Stimulated activated CD4-positive, alpha-beta T cell treated with anti-CD3 and anti-CD28 coated beads, Interleukin-1b, Interleukin-23, amount 100 ng/mL, for 48 hours (primary cell): ENCODE data around the gene KIAA1191.

ENCODE experiments used
- DNase-seq: peaks from one replicate; pipeline ENCODE4 v3.0.0-alpha.2; 2020

KIAA1191 gene

GRCh38 chr5:176389135-176390123, 27.9 kb upstream of the KIAA1191 start:
- no peak for DNase-seq

- peak; percentile 99 for DNase-seq
Observed at GRCh38 chr5:176388444-176389134, 27.0 kb upstream of the KIAA1191 start, which contains the start of the genes HIGD2A and NOP16. HIGD2A (plus strand) TSS chr5:176388751; CDS start chr5:176388820, 69 bp downstream. NOP16 (minus strand) TSS chr5:176388598; CDS start chr5:176388539, 59 bp downstream.

- peak; percentile 21 for DNase-seq
Observed at GRCh38 chr5:176388003-176388443, 26.5 kb upstream of the KIAA1191 start.

- no peak for DNase-seq
Observed at GRCh38 chr5:176387384-176387925, 25.9 kb upstream of the KIAA1191 start.

DNA sequence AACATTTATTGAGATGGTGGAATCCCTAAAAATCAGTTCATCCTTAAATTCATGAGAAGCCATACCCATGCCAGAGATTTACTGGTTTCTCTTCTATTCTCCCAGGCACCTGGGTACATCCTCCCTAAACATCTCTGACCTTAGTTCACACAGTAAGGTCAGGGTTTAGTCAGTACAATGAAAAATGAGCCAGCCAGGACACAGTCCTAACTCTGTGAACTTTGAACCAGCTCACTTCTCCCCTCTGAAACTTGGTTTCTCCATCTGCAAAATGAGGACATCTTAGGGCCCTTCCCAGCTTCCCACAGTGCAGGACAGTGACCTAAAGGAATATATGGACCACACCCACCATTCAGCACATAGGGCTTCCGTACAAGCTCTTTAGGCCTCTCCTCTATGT, 24.9 kb upstream of the KIAA1191 start:
- no peak for DNase-seq

DNA sequence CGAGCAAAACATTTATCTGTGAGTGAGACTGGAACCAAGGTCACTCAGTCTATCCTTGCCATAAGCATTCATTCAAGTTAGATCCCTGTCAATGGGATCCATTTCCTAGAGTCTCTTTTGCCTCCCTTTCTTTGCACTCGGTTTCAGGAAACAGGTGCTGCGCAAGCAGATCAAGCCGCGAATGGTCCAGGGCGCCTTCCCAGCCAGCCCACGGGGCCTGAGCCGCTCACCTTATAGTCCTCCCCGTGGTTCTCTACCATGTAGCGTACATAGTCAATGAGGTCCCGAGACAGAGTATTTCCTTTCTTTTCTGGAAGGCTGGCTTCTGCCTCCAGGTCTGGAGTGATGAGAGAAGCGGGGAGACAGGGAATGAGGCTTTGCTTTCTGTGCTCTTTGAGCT, 23.4 kb upstream of the KIAA1191 start:
- no peak for DNase-seq

DNA sequence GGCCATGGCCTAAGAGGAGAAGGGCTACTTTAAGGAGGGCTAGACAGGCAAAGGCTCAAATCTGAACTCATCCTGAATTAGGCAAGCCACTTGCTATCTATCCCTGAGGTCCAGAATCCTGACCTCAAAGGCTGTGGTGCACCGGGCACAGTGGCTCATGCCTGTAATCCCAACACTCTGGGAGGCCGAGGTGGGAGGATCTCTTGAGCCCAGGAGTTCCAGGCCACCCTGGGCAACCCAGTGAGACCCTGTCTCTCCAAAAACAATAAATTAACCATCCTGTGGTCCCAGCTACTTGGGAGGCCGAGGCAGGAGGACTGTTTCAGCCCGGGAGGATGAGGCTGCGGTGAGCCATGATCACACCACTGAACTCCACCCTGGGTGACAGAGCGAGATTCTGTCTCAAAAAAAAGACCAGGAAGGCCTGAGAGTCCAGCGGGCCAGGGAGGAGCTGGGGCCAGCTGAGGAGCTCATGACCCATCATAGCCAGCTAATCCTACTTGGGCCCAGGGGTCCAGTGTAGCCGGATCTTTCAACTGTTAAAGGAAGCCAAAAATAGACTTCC, 22.9 kb upstream of the KIAA1191 start:
- no peak for DNase-seq

DNA sequence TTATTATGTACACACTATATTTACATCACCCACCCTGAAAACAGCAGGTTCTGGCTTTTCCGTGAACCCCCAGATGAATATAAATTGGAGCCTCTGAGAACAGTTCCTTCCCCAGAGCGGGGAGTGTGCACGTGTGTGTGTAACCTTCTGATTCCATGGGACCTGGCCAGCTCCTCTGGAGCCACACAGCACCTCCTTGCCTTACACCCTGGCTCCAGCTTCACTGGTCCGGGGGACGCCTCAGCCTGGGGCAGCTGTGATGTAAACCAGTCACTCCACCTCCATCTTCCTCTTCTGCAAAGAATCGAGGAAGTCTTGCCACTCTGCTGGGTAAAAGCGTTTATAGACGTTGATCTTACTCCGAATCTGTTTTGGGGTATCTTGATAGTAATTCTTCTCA, 22.4 kb upstream of the KIAA1191 start:
- DNase-seq = no peak

GRCh38 chr5:176383248-176383905, 21.8 kb upstream of the KIAA1191 start:
- DNase-seq = no peak

- no peak for DNase-seq
Observed at GRCh38 chr5:176382721-176383120, 21.2 kb upstream of the KIAA1191 start.

GRCh38 chr5:176381979-176382378, 20.4 kb upstream of the KIAA1191 start:
- no peak for DNase-seq

DNA sequence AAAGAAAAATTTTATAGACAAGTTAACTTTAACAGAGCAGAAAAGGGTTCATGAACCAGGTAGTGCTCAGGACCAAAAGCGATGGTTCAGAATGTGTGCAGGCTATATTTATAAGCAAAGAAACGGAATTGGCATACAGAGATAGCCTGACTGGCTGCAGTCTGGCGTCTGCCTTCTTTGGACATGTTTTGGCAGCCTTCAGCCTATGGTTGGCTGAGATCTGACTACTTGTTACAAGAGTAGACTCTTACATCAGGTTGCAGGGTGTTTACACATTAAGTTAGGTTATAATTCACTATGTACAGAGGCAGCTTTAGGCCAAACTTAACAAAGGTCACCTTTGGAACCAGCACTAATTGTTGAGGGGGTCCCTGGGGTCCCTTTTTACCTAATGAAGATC, 19.9 kb upstream of the KIAA1191 start:
- DNase-seq = no peak

GRCh38 chr5:176379881-176380280, 18.3 kb upstream of the KIAA1191 start:
- no peak for DNase-seq

- no peak for DNase-seq
Observed at GRCh38 chr5:176373100-176373818, 11.7 kb upstream of the KIAA1191 start.

DNA sequence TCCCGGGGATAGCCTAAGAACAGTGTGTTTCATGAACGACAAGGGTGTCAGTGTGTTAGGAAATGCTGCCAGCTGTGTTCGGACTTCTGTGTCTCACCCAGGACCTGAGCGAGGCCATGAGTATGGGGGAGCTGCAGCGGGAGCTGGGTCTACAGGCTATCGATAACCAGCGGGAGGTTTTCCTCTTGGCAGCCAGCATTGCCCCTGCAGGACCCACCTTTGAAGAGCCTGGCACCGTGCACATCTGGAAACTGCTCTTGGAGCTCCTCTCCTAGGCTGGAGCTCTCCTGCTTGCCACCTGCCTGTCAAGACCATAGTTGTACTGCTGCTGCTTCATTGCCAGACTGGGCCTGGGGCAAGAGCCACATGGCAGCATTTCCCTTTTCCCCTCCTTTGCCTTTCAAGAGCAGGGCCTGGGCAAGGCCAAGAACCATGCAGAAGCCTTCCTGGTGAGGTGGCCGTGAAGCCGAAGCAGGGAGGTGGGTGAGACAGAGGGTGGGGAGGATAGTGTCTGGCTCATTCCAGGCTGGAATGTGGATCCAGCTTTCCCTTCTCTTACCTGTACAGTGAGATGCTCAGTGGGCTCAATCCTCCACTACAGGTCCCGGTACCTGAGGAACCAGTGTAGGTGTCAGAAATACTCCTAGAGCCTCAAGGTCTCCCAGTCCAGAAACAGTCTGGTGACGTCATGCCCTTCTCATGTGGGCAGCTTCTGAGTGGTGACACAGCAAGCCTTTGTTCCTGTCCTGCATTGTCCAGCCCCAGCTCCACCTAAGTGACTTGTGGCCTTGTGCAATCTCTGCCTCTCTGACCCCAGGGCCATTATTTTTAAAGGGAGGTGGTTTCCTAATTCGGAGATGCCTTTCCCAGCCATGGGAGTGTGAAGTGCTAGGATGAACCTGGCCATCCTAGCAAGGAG, 10.3 kb upstream of the KIAA1191 start:
- no peak for DNase-seq

- no peak for DNase-seq
Observed at GRCh38 chr5:176369934-176370711, 8.6 kb upstream of the KIAA1191 start.

DNA sequence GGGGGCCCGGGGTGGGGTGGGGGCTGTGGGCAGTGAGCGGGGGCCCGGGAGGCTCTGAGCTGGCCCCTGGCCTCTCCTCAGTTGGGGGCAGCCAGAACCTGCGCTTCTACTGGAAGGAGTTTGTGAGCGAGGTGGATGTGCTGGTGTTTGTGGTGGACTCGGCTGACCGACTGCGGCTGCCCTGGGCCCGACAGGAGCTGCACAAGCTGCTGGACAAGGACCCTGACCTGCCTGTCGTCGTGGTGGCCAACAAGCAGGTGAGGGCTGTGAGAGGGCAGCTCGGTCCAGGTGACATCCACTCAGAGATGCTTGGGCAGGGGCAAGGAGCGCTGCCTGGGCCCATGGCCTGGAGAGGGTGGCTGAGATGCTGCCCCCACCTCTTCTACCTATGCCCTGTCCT, 7.2 kb upstream of the KIAA1191 start:
- no peak for DNase-seq

DNA sequence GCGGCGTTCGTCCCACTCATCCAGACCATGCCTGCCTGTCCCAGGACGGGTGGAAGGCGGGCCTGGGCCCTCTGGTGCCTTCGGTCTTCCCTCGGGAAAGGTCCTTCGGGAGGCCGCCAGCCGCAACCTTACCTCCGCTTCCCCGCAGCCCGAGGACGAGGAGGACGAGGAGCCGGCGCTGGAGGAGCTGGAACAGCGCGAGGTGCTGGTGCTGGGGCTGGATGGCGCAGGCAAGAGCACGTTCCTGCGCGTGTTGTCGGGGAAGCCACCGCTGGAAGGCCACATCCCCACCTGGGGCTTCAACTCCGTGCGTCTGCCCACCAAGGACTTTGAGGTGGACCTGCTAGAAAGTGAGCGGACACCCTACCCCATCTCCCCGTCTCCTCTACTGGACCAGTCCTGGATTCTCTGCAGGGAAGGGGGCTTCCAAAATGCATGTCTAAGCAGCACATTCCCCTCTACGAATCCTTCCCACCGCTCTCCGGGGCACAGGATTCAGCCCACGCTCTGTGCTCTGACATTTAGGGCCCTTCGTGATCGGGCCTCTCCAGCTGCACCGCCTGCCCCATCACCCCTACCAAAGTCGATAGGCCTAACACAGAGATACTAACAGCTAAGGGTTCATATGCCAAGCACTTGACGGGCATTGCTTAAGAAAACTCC, 4.8 kb upstream of the KIAA1191 start:
- no peak for DNase-seq
